Ecto neural progenitor cell (in vitro differentiated cells): ENCODE data around the gene NWD2.

Experiments used
- DNase-seq: peaks from one replicate; pipeline ENCODE4 v3.0.0-alpha.2; 2018; ENCODE audit warnings: low spot score

NWD2 gene

DNA sequence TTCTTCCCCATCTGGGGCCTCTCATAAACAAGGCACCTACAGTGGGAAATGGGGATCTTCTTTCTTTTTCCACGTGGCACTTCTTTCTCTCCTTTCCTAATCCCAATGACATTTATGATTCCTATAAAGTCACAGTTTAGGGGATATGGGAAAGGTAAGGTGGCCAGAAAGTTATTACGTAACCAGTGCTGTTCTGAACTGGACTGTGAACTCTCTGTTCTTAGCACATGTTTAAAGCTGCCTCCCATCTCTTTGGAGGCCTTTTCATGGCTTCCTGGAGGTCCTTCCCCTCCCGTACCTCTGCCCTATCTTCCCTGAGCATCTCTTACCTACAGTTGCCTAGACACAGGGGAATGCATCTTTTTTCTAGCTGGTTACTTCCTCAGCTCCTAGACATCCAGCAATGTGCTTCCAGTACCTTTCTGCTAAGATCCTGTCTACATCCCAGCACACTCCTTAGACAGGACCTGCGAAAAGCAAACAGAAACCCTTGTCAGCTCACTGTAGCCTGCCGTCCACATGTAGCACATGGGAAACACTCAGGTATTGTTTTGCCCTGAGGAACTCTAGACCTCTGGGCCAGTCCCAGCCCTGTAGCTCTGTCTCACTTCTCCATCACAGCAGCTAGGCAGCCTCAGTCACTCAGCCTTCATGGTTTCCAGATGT lies 195.4 kb downstream of the NWD2 start:
- DNase-seq = no peak

DNA sequence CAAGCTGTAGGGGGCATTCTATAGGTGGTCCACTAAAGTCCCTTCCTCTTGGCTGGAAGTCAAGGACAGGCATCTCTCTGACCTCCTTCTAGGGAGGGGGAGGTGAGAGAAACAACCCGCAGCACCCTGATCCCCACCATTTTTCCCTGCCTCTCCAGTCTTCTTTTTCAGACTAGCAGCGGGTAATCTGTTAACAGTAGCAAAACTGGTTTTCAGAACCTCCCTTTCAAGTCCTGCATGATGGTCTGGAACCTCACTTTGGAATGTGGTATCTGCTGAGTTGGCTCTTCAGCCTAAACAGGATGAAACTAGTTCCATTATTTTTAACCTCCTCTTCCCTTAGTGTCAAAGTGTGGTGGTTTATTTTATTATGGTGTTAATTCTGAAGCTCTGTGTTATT lies 196.0 kb downstream of the NWD2 start:
- no peak for DNase-seq

DNA sequence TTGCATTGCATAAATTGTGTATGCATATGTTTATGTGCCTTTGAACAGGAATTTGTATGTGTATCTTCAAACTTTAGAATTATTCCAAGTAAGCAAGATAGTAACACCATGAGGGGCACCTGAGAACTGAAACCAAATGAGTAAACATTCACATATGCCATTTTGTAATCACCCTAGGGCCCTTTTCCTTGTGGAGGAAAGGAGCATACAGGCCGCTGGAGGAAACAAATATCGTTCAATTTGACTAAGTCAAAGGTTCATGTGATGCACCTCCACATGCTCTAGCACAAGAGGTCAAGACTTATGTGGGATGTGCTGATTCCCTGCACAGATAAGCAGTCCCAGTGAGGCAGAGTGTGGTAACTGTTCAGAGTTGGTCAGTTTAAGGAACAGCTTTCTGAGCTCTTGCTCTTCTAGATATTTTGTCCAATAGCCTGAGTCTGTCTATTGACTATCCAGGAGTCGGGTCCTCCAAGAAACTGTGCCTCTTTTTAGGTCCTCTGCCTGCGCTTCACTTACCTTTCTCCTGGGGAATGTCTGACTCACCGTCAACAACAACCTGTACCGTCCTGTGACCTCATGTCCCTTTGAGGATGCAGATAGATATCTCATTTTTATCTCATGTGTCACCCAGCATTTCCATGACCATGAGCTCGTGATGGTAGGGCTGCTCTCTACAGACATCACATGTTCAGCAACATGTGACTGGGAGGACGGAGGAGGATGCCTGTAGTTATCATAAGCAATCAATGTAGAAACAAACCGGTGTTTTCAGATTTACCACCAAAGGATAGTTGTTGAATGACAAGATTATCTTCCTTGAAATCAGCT lies 196.9 kb downstream of the NWD2 start:
- DNase-seq = no peak

DNA sequence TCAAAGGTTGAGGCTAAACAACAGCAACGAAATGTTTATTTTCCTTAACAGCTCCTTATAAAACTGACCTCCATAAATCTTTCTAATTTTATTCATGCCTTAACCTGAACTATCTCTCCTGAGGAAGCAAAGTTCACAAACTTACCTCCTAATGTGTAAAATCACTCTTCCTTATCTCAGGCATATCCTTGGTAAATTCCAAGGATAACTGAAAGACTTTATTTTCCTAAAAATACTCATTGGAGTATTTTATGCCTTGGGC lies 197.4 kb downstream of the NWD2 start:
- DNase-seq = no peak

DNA sequence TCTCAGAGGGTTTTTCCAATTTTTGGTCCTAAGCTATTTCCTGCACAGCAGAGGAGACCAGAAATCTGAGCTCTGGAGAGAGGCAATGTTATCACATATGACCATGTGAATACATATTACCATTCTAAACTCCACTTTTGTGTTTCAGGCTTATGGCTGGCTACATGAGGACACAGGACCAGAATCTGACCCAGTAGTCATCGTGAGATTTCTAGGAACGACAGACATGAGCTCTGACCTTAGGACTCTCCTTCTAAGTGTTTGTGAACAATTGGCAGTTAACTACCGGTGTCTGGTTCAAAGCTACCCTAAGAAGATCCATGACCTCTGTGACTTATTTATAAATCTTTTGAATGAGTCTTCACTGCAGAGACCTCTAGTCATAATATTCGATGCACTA lies 198.6 kb downstream of the NWD2 start:
- DNase-seq = no peak

DNA sequence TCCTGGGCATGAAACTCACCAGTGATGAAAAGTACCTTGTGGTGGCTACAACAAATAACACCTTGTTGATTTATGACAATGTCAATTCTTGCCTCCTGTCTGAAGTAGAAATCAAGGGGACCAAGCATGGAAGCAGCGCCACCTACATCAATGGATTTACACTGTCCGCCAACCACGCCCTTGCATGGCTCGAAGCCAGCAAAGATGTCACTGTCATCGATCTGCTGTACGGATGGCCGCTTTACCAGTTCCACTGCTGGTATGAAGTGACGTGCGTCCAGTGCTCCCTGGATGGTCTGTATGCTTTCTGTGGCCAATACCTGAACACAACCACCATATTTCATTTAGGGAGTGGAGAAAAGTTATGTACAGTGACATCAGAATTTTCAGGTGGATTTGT lies 200.5 kb downstream of the NWD2 start:
- DNase-seq = no peak

DNA sequence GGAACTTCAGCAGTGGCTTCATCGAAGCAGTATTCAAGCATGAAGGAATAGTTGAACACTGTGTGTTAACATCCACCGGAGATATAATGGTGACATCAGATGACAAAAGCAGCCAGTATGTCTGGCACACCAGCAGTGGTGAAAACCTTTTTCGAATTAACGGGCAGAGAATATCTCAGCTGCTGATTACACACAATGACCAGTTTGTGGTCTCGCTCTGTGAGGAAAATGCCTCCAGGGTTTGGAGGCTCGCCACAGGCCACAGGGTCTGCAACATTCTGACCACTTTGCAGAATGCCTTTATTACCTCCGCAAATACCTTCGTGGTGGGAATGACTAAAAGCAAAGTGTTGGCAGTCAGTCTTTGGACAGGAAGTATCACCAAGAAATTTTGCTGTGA lies 201.5 kb downstream of the NWD2 start:
- DNase-seq = no peak

DNA sequence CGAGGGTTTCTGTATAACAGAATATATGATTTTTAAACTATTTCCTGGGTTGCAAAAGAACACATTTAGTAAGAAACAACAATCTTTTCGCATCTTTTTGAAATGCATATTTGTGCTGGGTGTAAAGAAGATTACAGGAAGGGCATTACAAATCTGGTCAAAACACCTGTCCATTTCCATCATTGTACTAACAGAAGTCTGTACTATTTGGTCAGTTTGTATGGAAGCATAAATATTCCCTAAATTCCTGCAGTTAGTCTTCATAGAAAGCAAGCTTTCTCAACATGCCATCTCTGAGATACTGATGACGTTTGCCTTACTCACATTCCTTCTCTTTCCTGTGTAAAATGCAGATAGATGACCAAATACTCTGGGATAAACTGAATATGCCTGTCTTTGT lies 203.3 kb downstream of the NWD2 start:
- DNase-seq = no peak

DNA sequence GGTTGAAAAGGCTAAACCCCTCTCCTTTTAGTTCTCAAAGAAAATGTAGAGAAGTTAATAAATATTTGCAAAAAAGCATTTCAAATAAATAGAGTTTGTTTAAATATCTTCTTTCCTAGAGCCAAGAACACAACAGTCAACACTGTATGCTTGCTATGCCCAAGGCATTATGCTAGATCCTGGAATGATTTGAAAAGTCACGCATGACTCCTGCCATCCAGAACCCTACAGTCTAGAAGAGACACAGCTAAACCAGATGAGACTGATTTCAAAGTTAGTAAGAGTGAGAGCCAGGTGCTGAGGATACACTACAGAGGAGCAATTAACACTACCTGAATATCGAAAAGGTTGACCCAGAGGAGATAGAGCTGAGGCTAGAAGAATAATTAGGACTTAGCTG lies 205.8 kb downstream of the NWD2 start:
- no peak for DNase-seq

DNA sequence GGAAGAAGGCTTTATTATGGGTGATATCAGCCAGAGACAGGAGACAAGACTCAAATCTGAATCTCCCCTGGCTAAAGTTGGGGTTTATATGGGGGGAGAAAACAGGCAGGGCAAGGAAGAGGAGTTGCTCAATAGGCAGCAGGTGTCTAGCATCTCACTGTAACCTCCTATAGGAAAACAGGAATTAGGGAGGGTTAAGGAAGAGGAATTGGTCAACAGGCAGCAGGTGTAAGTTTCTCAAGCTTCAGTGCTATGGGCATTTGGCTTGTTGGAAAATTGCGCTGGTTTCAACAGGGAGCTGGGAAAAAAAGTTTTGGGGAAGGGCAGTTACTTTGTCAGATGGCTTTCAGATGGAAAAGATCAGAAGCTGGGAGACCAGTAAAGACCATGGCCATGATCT lies 206.4 kb downstream of the NWD2 start:
- DNase-seq = no peak

DNA sequence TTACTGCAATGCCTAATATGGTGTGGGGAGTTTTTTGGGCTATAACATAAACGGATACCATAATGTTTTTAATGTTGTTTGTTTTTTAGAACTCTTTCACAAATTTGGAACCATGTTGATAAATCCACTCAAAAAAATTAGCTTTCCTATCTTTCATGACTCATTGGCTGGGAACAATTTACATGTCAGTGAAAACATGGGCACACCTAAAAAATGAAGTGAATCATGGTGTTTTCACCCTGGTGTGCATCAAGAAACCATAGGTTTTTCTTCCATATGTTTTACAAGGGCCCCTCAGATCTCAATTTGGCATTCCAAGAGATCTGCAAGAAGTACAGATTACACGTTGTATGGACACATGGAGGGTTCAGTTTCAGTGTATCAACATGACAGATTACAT lies 207.1 kb downstream of the NWD2 start:
- no peak for DNase-seq

DNA sequence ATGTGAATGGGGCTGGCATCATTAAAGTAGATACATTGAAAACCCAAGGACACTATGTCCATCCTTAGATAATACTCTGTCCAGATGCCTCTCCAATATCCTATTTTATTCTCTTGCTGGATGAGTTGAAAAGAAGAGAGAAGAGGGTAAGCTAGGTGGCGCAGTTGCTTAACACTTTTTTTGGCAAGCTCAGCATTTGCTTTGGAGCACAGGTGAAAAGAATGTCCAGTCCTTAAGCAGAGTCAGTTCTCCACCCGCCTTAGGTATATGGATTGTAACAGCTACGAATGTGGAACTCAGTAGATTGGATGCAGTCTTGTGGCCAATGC lies 208.4 kb downstream of the NWD2 start:
- DNase-seq = peak; percentile 51

DNA sequence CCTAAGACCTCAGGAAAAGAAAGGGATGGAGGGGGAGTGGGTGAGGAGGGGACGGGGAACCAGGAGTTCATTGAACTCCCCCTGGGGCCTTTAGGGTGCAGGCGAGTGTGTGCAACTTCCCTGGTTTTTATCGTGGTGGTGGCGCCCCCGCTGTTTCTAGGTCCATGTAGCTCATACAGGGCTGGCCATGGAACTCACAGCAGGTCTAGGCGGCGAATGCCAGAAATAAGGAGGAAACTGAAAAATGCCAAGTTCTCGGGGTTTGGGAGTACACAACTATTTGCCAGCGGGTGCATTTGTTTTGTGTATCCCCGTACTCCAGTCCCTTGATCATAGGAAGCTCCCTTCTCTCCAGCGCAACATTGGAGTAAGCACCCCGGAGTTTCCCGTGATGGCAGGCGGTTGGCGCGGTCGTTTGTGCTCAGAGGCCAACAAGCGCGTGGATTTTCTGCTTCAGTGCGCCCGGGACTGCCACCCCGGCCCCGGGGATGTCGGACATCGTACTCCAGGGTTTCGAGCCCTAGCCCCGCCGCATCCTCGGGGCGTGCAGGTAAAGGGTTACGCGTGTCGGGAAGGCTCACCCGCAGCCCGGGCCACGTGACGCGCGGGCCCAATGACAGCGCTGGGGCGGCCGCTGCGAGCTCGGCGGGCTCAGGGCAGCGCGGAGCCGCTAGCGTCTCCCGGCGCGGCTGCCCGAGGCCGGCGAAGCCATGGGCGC lies 208.9 kb downstream of the NWD2 start:
- DNase-seq = peak; percentile 77

DNA sequence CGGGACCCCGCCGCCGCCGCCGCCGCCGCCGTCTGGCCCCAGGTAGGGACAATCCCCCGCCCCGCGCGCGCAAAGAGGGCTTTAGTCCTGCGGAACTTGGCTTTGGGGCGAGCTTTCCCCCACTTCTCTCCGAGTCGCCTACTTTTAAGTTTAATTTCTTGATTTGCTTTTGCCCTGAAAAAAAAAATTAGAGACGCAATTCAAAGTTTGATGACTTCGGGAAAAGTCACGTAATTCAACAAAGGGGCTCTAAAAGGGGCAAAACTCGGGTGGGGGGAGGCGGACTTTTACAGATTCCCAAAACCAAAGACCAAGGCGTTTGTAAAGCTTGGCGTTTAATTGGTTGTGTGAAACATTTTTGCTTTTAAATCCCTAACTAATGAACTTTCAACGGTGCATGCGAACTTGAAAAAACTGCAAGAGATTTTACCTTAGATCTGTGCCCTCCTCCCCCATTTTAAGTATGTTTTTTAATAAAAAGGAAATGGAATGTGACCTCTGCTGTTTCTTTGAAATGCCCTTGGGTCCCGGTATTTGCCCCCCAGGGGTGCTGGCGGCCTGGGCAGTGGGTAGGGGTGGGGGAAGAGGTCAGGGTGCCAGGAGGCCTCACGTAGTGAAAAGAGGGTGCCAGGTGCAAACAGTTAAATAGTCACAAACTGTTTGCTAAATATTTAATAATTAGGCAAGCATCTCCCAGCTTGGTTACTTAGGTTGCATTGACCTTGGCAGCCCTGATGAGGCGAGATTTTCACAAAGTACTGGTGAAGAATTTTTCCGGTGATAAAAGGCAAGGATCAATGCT lies 209.7 kb downstream of the NWD2 start:
- DNase-seq = no peak

DNA sequence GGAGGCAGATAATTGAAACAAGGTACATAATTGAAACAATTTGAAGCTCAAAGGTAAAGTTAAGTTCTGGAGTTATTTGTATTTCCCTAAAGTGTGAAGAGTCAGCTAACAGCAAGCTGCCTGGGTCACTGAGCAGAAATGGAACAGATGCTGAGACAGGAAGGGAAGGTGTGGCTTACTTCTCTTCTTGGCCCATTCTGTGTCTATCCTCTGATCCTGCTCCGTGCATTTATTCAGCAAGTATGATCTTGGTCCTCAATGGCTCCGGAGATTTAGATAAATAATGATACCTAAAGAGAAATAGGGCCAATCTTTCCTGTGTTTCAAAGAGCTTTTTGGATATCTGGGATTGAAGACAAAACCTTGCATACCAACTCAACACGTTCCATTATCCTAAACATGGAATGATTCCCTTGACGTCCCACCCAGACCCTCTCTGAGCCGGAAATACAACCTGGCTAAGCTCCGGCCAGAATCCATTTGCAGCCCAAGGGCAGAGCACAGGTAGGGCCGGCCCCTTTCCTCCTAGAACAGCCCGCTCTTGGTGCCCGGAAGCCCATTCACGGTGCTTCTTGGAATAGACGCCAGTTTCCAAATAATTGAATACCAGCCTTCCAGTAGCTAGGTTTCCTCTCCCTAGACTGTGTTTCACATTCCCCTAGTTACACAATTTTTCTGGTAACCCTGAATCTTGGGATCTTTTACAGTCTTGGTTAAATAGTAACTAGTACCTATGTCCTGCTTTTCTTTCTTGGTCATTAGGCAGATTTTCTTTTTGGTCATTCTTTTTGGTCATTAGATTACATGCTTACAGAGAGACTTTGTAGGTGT lies 211.0 kb downstream of the NWD2 start:
- DNase-seq = no peak

DNA sequence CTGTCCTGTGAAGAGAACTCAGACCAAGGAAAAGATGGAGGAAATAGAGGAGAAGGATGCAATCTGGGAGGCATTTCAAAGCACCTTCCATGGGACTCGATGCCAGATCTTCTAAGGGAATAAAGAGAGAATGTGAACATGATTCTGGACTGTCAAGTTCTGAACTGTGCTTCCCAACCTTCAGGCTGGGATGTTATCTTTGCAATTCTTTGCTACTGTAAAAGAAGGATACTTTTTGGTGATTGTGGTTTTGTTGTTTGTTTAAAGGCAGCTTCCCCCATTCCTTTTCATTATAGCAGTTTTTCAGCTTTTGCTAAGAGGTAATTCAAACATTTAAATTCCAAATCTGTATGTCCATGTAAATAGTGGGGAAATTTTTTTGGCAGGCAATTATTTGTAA lies 217.3 kb downstream of the NWD2 start:
- DNase-seq = no peak

DNA sequence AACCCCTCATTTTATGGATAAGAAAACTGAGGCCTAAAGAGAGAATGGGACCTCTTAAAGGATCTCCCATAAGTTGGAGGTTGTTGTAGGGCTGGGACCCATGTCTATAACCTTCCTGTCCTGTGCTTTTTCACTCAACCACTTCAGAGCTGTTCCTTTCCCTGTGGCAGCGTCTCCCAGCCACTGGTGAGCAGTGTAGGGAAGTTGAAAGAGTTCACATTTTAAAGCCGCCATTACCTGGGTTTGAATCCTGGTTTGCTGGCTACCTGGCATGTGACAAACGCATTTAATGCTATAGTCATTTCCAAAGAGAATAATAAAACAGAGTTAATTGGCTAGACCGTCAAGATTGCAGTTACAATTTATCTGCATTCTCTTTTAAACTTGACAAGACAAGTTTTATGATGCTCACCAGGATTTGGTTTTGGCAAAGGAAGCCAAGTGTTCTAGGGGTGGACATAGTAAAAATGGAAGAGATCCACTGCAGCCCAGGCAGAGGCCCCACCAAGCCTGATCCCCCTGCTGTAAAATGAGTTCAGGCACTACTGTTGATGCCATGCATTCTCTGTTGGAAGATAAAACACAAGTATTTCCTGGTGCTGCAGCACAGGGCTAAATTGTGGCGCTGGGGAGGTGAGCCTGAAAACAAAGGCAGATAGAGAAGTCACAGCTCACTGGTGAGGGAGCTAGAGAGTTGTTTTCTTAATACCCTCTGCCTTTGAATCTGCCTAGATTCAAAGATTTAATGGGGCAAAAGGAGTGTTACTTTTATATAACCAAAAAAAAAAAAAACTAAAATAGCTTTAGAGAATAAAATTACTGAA lies 218.7 kb downstream of the NWD2 start:
- DNase-seq = no peak

DNA sequence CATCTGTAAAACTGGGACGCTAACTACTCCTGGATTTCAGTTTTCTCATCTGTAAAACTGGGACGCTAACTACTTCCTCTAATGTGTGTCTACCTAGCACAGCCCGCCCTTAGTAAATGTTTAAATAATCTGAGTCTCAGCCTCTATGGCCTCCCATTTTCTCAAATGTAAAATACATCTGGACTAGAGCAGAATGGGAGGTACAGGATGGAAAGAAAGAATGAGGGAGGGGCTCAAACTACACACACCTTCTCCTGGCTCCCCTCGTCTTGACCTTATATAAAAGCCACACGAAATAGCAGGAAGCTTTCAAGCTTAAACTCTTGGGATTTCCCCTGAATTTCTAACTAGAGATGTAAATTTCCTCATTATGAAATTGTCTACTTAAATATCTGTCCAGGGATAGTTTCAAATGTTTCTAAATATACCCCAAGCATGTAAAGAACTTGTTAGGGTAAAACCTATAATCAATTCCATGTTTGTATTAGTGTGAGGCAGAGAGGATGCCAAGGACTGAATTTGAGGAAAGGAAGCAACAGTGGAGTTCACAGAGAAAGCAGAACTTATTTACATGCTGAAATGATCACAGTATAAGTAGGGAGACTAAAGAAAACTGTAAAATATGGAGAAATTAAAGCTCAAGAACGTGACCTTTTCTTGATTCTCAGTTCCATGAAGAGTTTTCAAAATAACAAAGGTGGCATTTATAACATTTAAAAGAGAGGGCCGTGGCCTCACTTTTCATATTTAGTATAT lies 220.0 kb downstream of the NWD2 start:
- no peak for DNase-seq

DNA sequence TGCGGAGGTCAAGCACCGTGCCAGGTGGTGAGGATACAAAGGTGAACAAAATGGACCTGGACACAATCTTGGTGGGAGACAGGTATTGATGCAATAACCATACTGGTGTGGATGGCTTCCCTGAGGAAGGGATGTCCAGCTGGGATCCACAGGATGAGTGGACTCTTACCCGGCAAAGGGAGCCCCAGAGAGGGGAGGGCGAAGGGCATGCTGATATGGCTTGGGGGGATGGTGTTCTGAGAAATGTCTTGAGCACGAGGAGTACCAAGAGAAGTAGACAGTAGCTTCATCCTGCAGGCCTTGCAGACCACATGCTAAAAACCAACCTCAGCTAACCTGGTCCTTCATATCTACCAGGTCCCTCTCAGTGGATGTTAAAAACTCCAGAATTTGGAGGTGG lies 220.8 kb downstream of the NWD2 start:
- no peak for DNase-seq

DNA sequence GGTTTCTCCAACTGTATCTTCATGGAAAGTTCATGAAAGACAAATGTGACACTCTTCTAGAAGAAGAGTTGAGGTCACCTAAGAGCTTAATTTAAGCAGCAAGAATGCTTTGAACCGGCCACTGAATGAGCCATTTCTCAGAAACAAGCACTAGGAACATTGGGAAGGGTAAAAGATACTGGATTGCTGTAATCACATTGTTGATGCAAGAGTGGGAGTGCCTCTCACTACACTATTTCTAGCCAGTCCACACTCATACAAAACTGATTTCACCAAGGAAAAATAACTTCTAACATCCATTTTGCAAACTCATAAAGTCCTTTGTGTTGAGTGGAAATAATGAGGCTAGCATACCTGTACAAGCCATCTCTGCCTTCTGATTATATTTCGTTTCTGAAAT lies 221.3 kb downstream of the NWD2 start:
- no peak for DNase-seq
